GM18870 (cell line): ENCODE measurements around the gene ANO8.
A peak's percentile ranks its signal among the peaks of the same experiment; 100 is the strongest.

Source experiments
- ATAC-seq: cut with Tn5 transposase; IDR thresholded peaks from one replicate; pipeline ENCODE4 v1.9.1; 2021; ENCODE audit warnings: moderate library complexity; ENCODE audit not compliant: unreplicated experiment

Gene ANO8

DNA sequence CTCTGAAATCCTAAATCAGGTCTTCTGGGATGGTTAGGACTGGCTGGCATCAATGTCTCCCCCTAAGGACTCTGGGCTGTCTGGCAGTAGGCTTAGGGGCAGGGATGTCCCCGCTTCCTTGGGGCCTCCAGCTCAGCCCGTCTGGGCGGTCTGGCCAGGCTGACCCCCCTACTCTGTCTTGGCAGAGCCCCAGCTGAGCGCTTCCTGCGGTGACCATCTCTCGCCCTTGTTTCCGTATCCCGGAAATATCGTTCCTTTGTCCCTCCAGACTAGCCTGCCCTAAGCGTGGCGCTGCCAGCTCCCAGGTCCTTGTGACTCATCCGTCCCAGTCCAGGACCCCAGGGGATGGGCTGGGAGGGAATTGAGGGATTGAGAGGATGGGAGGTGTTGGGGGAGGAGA, 14.0 kb upstream of the ANO8 start:
- no peak for ATAC-seq

DNA sequence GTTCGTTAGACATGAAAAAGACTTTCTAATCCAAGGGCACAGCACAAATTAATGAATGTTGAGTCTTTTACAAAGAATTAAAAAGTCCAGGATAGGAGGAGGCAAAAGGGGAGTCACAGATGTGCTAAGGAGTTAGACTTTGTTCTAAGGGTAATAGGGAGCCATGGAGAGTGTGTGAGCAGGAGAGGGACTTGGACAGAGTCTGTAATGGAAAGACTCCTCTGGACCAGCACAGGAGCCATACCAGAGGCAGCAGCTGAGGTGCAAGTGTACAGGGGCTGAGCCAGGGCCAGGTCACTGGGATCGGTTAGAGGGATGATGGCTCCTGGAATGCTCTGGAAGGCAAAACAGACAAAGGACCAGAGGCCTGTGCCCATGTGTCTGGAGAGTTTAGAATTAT, 13.2 kb upstream of the ANO8 start:
- no peak for ATAC-seq

DNA sequence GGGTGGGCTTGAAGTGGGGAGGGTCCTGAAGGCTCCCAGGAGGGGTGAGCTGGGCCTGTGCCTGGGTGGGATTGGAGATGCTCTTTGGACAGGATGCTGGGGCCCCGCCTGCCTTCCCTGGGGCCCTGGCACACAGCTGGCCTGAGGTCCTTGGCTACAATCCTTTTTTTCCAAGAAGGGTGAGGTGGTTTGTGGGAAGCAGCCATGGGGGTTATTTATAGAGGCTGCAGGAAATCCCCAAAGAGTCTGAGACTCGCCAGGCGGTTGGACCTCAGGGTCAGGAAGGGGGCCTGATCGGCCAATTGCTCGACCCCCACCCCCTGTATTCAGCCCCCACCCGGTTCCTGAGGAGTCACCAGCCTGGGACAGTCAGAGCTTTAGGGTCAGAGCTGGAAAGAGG, 12.7 kb upstream of the ANO8 start:
- no peak for ATAC-seq

- no peak for ATAC-seq
These were observed 11.5 kb upstream of the ANO8 start for GRCh38 chr19:17346109-17346671.

DNA sequence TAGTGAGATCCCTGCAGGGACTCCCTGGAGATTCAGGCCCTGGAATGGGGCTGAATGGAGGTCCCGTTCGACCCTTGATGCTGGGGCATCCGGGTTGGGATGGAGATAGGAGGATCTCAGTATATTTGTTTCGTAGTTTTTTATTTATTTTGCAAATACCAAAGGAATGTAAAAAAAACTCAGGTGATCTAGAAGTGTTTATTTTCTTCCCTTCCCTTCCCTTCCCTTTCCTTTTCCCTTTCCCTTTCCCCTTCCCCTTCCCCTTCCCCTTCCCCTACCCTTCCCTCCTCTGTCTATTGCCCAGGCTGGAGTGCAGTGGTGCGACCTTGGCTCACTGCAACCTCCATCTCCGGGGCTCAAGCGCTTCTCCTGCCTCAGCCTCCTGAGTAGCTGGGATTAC, 7.2 kb upstream of the ANO8 start:
- no peak for ATAC-seq

GRCh38 chr19:17341386-17341785, 6.7 kb upstream of the ANO8 start:
- no peak for ATAC-seq

DNA sequence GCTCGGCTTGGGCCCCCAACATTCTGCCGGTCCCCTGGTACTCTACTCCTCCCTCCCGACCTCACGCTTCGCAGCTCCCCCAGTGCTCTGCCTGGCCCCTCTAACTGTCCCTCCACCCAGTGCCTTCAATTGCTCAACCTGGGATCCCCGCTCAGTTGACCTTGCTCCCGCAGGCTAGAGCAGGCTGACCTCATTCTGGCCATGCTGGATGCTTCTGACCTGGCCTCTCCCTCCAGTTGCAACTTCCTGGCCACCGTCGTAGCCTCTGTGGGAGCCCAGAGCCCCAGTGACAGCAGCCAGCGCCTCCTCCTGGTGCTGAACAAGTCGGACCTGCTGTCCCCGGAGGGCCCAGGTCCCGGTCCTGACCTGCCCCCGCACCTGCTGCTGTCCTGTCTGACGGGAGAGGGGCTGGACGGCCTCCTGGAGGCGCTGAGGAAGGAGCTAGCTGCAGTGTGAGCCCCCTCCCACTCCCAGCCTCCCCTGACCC, 6.3 kb upstream of the ANO8 start:
- no peak for ATAC-seq

- ATAC-seq, result no peak
These were observed 5.7 kb upstream of the ANO8 start for GRCh38 chr19:17340302-17340870.

GRCh38 chr19:17339088-17339741, 4.6 kb upstream of the ANO8 start:
- ATAC-seq, result no peak

DNA sequence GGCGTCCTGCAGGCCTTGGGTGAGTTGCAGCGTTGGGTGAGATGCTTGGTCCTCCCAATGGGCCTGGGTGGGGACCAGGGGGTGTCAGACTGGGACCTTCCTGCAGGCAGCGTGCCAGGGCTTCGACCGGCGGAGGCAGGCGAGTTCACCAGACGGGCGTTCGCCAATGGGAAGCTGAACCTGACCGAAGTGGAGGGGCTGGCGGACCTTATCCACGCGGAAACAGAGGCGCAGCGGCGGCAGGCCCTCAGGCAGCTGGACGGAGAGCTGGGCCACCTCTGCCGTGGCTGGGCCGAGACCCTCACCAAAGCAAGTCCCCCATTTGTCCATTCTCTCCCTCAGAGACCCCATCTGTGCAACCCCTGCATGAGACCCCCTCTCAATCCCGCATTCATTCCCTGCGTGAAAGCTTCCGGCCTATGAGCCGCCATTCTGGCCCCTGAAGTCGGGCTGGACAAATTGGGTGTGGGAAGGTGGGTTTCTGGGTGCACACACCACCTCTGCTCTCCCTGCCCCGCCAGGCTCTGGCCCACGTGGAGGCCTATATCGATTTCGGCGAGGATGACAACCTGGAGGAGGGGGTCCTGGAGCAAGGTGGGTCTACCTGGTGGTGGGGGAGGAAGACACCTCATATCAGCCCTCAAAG, 3.9 kb upstream of the ANO8 start:
- ATAC-seq, result no peak

- ATAC-seq, result no peak
These were observed 3.2 kb upstream of the ANO8 start for GRCh38 chr19:17337675-17338432.

GRCh38 chr19:17336872-17337674, 2.4 kb upstream of the ANO8 start, which contains the start of gene GTPBP3:
GTPBP3 (plus strand) TSS chr19:17337553; CDS start chr19:17337612, 59 bp downstream.
- peak; percentile 73 for ATAC-seq

DNA sequence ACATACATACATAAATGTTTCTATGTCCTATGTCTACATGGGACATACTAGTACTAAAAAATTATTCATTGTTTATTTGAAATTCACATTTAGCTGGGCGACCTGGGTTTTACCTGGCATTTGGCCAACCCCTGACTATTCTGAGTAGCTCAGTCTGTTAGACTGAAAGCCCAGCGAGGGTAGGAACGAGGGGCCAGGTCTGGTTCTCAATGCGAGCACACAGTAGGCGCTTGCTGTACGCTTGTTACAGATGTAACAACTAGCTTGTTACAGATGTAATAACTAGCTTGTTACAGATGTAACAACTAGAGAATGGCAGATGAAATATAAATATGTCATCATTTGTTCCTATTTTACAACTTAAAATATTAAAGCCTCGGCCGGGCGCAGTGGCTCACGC, 920 bp upstream of the ANO8 start:
- no peak for ATAC-seq

- ATAC-seq, result no peak
These were observed 843 bp downstream of the ANO8 start for GRCh38 chr19:17333611-17334413.

DNA sequence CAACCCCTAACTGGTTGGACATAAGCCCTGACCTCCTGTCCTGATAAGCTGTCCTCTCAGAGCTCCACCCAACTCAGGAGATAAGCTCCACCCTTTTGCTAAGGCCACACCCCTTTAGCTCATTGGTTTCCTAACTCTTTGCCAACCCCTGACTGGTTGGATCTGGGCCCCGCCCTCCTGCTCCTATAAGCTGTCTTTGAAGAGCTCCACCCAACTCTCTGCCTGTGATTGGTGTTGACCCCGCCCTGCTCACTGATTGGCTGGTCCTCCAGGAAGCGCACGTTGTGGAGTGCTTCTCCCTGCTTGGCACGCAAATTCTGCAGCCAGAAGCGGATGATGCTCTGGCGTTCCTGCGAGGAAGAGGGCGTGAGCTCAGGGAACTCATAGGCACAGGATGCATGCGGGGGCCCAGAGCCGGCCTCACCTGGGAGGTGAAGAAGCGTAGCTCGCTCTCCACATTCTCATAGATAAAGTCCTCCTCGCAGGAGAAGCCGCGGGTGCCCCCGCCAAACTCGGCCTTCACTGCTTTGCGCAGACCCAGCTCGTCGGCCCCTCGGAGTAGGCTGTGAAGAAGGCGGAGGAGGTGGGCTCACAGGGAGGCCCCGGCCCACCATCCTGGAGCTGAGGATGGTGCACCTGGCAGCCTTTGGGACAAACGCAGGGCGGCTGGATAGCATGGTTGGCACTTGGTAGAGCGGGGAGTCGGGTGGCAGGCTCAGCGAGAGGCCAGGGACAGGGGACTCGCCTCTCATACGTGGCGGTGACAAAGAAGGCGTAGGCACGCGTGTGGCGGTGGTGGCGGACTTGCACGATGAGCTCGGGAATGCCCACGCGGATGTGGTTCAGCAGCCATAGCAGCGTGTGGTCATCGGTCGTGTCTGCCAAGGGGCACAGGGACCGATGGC, 1.7 kb downstream of the ANO8 start:
- ATAC-seq, result no peak

- ATAC-seq, result no peak
These were observed 2.3 kb downstream of the ANO8 start for GRCh38 chr19:17332360-17332676.

DNA sequence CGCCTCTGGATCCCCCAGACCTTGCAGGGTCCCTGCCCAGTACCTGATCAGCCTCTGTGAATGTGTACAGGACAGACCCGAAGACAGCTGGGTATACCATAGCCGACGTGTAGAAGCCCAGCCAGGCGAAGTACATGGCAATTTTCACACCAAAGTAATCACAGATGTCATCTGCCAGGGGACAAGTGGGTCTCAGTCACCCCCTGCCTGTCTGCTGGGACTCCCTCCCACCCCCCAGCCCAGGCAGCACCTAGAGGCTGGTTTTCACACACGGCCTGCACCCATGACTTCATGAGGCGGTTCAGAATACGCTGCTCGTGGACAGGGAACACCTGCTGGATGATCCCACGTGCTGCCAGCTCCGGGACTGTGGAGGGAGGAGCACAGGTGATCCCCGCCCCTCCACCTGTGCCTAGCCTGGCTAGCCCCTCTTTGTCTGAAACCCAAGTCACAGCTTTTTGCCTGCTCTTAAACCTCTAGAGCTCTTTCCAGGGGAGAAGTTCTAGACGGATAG, 3.6 kb downstream of the ANO8 start:
- ATAC-seq, result no peak

DNA sequence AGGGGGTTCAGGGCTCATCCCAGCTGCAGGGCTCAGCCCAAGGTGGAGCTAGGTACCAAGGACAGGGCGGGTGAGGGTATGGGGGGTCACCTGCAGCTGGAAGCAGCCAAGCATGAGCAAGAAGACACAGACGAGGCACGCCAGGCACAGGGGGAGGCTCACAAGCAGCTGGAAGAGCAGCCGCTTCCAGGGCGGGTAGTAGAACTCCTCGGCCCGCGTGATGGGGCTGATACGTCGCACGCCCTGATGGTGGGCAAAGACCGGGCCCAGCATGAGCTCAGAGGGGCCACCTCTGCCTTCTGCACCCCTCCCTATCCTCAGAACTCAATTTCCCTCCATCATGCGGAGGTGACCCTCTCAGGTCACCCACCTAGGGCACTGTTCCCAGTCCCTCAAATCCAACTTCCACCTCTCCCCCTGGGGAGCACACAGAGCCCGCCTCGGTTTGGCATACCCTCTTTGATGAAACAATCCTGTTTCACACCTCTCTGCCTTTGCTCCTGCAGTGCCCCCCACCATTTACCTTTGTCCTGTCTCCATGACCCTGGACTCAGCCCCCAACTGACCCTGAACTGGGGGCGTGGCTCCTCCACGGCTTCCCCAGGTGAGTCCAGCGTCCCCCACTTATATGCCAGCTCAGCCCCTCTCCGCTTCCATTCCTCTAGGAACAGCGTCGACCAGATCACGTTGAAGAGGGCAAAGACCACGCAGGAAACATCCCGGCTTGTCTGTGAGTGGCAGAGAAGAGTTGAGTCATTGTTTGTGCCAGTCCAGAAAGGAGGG, 4.2 kb downstream of the ANO8 start:
- no peak for ATAC-seq
